Activated T-cell treated with anti-CD3 and anti-CD28 coated beads for 48 hours (primary cell): Measurements from ENCODE around the gene SGPP2.
"Not testable (repeated sequence)": the region's sequence is repeated elsewhere in the genome, so short reads cannot be mapped to it uniquely, and the experiment has no call there.

ENCODE experiments used
- DNase-seq: peaks from one replicate; pipeline ENCODE4 v3.0.0-alpha.2; 2020; ENCODE audit warnings: low read depth

The SGPP2 gene

DNA sequence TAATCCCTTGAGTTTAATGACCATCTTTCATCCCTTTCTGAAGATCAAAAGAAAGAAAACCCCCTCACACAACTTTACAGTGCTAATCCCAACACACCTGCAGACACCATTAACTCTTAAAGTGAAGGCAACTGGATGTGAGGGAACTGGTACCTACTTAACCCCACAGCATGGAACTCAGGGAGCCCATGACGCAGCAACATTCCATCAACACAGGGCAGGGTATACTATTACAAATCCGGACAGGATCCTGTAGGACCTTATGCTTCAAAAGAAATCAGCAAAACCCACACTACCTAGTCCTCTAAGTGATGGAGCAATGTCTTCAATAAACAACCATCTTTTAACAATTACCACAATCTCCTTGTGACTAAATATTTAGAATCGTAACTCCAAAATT, 153.0 kb downstream of the SGPP2 start:
- no peak for DNase-seq

GRCh38 chr2:222582928-222583327, 158.6 kb downstream of the SGPP2 start:
- no peak for DNase-seq

DNA sequence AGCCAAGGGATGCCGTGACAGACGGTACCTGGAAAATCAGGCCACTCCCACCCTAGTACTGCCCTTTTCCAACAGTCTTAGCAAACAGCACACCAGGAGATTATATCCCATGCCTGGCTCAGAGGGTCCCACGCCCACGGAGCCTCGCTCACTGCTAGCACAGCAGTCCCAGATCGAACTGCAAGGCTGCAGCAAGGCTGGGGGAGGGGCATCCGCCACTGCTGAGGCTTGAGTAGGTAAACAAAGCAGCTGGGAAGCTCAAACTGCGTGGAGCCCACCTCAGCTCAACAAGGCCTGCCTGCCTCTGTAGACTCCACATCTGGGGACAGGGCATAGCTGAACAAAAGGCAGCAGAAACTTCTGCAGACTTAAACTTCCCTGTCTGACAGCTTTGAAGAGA, 160.2 kb downstream of the SGPP2 start:
- not testable (repeated sequence) for DNase-seq

- DNase-seq, result no peak
Measured at GRCh38 chr2:222591661-222592060, 167.3 kb downstream of the SGPP2 start.

GRCh38 chr2:222592176-222592575, 167.8 kb downstream of the SGPP2 start:
- no peak for DNase-seq

- DNase-seq, result no peak
Measured at GRCh38 chr2:222594679-222595078, 170.3 kb downstream of the SGPP2 start.

GRCh38 chr2:222595581-222595980, 171.2 kb downstream of the SGPP2 start:
- no peak for DNase-seq

- DNase-seq, result no peak
Measured at GRCh38 chr2:222598611-222599010, 174.3 kb downstream of the SGPP2 start.

- no peak for DNase-seq
Measured at GRCh38 chr2:222603501-222603900, 179.2 kb downstream of the SGPP2 start.

- no peak for DNase-seq
Measured at GRCh38 chr2:222604749-222605515, 180.6 kb downstream of the SGPP2 start.

DNA sequence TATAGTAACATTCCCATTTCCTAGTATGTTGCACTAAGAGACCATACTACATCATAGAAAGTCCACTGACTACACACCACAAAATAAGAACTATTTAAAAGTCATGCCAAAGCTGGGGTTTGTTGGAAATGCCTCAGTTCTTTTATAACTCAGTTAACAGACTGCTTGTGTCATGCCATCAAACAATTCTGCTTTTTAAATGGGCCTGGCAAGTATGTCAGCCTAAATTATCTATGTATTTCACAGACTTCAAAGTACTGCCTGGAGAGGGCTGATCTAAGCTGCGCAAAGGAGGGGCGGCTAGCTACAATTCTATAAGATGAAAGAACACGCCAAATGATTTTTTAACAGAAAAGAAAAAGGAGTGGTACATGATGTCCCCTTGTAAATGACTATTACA, 182.0 kb downstream of the SGPP2 start:
- no peak for DNase-seq

DNA sequence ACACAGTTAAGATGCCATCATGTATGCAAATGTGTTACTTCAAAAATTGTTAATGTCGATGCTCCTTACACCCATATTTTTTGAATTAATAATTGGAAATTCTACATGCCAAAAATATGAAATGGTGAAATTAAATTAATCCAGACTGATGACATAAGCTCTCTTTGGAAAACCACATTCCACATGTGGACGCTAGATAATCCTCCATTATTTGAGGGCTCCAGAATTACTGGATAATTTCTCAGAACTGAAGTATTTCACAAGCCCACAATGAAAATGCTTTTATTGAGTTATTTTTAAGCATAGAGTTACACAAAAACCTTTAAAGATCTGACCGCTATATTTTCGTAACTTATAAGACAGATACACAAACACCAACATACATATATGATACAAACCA, 183.7 kb downstream of the SGPP2 start:
- no peak for DNase-seq

GRCh38 chr2:222609381-222609780, 185.0 kb downstream of the SGPP2 start:
- no peak for DNase-seq
